ENCODE data around the gene SYT12. TPM values are rescaled to one million over a fixed set of nuclear protein-coding genes. Genes with fewer than 3 reads are reported as not detected.

The SYT12 gene
- total RNA-seq, 1 donor from 2014 or later = not detected

GRCh38 chr11:67034350-67034749 lies 11.4 kb downstream of the SYT12 start:
- Histone ChIP-seq H3K27ac (ENCODE audit: low read depth, low read length) (no peak overlapping the region), H3K9me3 (ENCODE audit: control insufficient read depth in 3 of 3, low read length in 3 of 3) (no peaks in the 10 kb centered on the region), H3K27me3 (ENCODE audit: control insufficient read depth in 3 of 3, insufficient read depth in 3 of 3, low read length in 3 of 3) (peaks cover 0 to 8% (median 3%) of the 10 kb centered on the region in 3 donors), H3K36me3 (ENCODE audit: control insufficient read depth in 3 of 3, insufficient read depth in 3 of 3, low read length in 3 of 3) (no peaks in the 10 kb centered on the region), H3K4me3 (ENCODE audit: low read length in 3 of 3) (no peak overlapping the region), H3K9ac (ENCODE audit: low read depth in 1 of 3, low read length in 3 of 3) (no peak overlapping the region), H3K4me1 (ENCODE audit: control insufficient read depth in 3 of 3, insufficient read depth in 3 of 3, low read length in 3 of 3) (peaks cover 0 to 7% (median 0%) of the 10 kb centered on the region in 3 donors)

GRCh38 chr11:67040147-67040546 lies 17.2 kb downstream of the SYT12 start:
- peaks cover 3 to 14% (median 7%) of the 10 kb centered on the region in 3 donors for H3K27me3 ChIP-seq (ENCODE audit: control insufficient read depth in 3 of 3, insufficient read depth in 3 of 3, low read length in 3 of 3)
- H3K27ac ChIP-seq (ENCODE audit: low read depth, low read length) = no peak overlapping the region
- H3K9ac ChIP-seq (ENCODE audit: low read depth in 1 of 3, low read length in 3 of 3) = no peak overlapping the region
- no peaks in the 10 kb centered on the region for H3K4me1 ChIP-seq (ENCODE audit: control insufficient read depth in 3 of 3, insufficient read depth in 3 of 3, low read length in 3 of 3)
- H3K36me3 ChIP-seq (ENCODE audit: control insufficient read depth in 3 of 3, insufficient read depth in 3 of 3, low read length in 3 of 3) = no peaks in the 10 kb centered on the region
- no peaks in the 10 kb centered on the region for H3K9me3 ChIP-seq (ENCODE audit: control insufficient read depth in 3 of 3, low read length in 3 of 3)
- no peak overlapping the region for H3K4me3 ChIP-seq (ENCODE audit: low read length in 3 of 3)

GRCh38 chr11:67041602-67042001 lies 18.7 kb downstream of the SYT12 start:
- Histone ChIP-seq H3K36me3 (ENCODE audit: control insufficient read depth in 3 of 3, insufficient read depth in 3 of 3, low read length in 3 of 3) (no peaks in the 10 kb centered on the region), H3K27me3 (ENCODE audit: control insufficient read depth in 3 of 3, insufficient read depth in 3 of 3, low read length in 3 of 3) (peaks cover 3 to 14% (median 7%) of the 10 kb centered on the region in 3 donors), H3K4me1 (ENCODE audit: control insufficient read depth in 3 of 3, insufficient read depth in 3 of 3, low read length in 3 of 3) (no peaks in the 10 kb centered on the region), H3K9me3 (ENCODE audit: control insufficient read depth in 3 of 3, low read length in 3 of 3) (no peaks in the 10 kb centered on the region), H3K9ac (ENCODE audit: low read depth in 1 of 3, low read length in 3 of 3) (no peak overlapping the region), H3K4me3 (ENCODE audit: low read length in 3 of 3) (no peak overlapping the region), H3K27ac (ENCODE audit: low read depth, low read length) (no peak overlapping the region)

DNA sequence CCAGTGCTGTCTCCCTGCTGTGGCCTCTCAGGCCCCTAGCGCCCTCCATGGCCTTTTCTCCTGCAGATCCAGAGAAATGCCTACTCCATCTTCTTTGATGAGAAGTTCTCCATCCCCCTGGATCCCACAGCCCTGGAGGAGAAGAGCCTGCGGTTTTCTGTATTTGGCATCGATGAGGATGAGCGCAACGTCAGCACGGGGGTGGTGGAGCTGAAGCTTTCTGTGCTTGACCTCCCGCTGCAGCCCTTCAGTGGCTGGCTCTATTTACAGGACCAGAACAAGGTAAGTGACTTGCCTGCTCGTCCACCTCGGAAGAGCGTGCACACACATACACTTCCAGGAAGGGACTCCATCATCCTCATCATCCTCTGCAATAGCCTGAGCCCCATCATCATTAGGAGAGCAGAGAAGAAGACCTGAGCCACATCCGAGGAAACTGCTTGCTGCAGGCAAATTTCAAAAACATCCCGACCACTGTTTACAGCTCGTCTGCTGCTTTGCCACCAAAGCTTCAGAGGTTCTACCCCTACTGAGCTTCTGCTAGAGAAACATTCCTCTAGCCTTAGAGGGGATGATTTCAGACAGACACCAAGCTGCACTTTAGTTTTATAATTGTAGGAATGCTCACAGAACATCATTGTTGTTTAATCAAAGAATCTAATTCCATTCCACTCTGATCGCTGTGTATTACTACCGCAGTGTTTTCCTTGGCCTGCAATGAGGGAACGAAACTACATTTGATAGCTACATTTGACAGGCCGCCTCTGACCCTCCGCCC lies 20.8 kb downstream of the SYT12 start:
- no peaks in the 10 kb centered on the region for H3K36me3 ChIP-seq (ENCODE audit: control insufficient read depth in 3 of 3, insufficient read depth in 3 of 3, low read length in 3 of 3)
- H3K4me1 ChIP-seq (ENCODE audit: control insufficient read depth in 3 of 3, insufficient read depth in 3 of 3, low read length in 3 of 3) = no peaks in the 10 kb centered on the region
- H3K4me3 ChIP-seq (ENCODE audit: low read length in 3 of 3) = no peak overlapping the region
- H3K27me3 ChIP-seq (ENCODE audit: control insufficient read depth in 3 of 3, insufficient read depth in 3 of 3, low read length in 3 of 3) = peaks cover 3 to 14% (median 7%) of the 10 kb centered on the region in 3 donors
- no peaks in the 10 kb centered on the region for H3K9me3 ChIP-seq (ENCODE audit: control insufficient read depth in 3 of 3, low read length in 3 of 3)
- H3K9ac ChIP-seq (ENCODE audit: low read depth in 1 of 3, low read length in 3 of 3) = no peak overlapping the region
- H3K27ac ChIP-seq (ENCODE audit: low read depth, low read length) = no peak overlapping the region

DNA sequence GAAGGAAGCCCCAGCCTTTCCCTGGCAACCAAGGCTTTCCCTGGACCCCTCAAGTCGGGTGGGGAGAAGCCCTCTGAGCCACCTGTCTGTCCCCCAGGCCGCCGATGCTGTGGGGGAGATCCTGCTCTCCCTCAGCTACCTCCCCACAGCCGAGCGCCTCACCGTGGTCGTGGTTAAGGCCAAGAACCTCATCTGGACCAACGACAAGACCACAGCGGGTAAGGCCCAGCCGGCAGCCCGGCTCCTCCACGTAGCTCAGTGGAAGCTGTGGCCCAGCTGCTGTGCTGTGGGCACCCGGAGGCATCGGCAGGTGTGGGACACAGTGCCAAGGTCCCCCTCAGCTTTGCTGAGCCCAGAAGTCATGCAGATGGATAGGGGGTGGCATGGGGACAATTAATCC lies 21.6 kb downstream of the SYT12 start:
- Histone ChIP-seq H3K36me3 (ENCODE audit: control insufficient read depth in 3 of 3, insufficient read depth in 3 of 3, low read length in 3 of 3) (no peaks in the 10 kb centered on the region), H3K4me3 (ENCODE audit: low read length in 3 of 3) (no peak overlapping the region), H3K9me3 (ENCODE audit: control insufficient read depth in 3 of 3, low read length in 3 of 3) (no peaks in the 10 kb centered on the region), H3K27ac (ENCODE audit: low read depth, low read length) (no peak overlapping the region), H3K4me1 (ENCODE audit: control insufficient read depth in 3 of 3, insufficient read depth in 3 of 3, low read length in 3 of 3) (no peaks in the 10 kb centered on the region), H3K9ac (ENCODE audit: low read depth in 1 of 3, low read length in 3 of 3) (no peak overlapping the region), H3K27me3 (ENCODE audit: control insufficient read depth in 3 of 3, insufficient read depth in 3 of 3, low read length in 3 of 3) (peaks cover 3 to 14% (median 7%) of the 10 kb centered on the region in 3 donors)

- H3K4me1 ChIP-seq (ENCODE audit: control insufficient read depth in 3 of 3, insufficient read depth in 3 of 3, low read length in 3 of 3) = no peaks in the 10 kb centered on the region
- H3K9ac ChIP-seq (ENCODE audit: low read depth in 1 of 3, low read length in 3 of 3) = no peak overlapping the region
- H3K27me3 ChIP-seq (ENCODE audit: control insufficient read depth in 3 of 3, insufficient read depth in 3 of 3, low read length in 3 of 3) = peaks cover 3 to 7% (median 7%) of the 10 kb centered on the region in 3 donors
- H3K4me3 ChIP-seq (ENCODE audit: low read length in 3 of 3) = no peak overlapping the region
- no peak overlapping the region for H3K27ac ChIP-seq (ENCODE audit: low read depth, low read length)
- no peaks in the 10 kb centered on the region for H3K9me3 ChIP-seq (ENCODE audit: control insufficient read depth in 3 of 3, low read length in 3 of 3)
- no peaks in the 10 kb centered on the region for H3K36me3 ChIP-seq (ENCODE audit: control insufficient read depth in 3 of 3, insufficient read depth in 3 of 3, low read length in 3 of 3)
Measured at GRCh38 chr11:67045314-67045713, 22.4 kb downstream of the SYT12 start.

DNA sequence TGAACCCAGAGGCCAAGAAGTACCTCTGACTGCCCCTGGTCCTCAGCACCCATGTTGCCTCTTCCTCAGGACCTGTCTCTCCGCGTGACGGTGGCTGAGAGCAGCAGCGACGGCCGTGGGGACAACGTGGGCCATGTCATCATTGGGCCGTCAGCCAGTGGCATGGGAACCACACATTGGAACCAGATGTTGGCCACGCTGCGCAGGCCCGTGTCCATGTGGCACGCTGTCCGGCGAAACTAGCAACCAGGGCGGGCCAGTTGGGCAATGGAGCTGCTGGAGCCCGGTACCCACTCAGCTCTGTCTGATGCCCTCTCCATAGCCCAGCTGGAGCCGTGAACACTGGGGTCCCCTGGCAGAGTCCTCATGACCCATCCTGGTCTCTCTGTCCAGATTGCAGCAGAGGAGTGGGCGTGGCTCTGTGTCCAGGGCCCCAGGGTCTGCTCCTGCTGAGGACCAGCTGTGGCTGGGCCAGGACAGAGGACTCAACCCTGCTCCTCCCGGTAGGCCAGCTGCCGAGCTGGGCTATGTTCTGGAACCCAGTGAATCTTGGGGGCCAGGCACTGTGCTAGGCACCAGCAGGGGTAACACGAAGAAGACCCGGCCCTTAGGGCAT lies 25.7 kb downstream of the SYT12 start:
- Histone ChIP-seq H3K4me3 (ENCODE audit: low read length in 3 of 3) (no peak overlapping the region), H3K4me1 (ENCODE audit: control insufficient read depth in 3 of 3, insufficient read depth in 3 of 3, low read length in 3 of 3) (no peaks in the 10 kb centered on the region)

GRCh38 chr11:67050139-67050538 lies 27.2 kb downstream of the SYT12 start:
- Histone ChIP-seq H3K27me3 (ENCODE audit: control insufficient read depth in 3 of 3, insufficient read depth in 3 of 3, low read length in 3 of 3) (peaks cover 0 to 7% (median 0%) of the 10 kb centered on the region in 3 donors), H3K4me1 (ENCODE audit: control insufficient read depth in 3 of 3, insufficient read depth in 3 of 3, low read length in 3 of 3) (peaks cover 0 to 10% (median 10%) of the 10 kb centered on the region in 3 donors), H3K9me3 (ENCODE audit: control insufficient read depth in 3 of 3, low read length in 3 of 3) (no peaks in the 10 kb centered on the region), H3K36me3 (ENCODE audit: control insufficient read depth in 3 of 3, insufficient read depth in 3 of 3, low read length in 3 of 3) (no peaks in the 10 kb centered on the region), H3K4me3 (ENCODE audit: low read length in 3 of 3) (no peak overlapping the region), H3K9ac (ENCODE audit: low read depth in 1 of 3, low read length in 3 of 3) (no peak overlapping the region), H3K27ac (ENCODE audit: low read depth, low read length) (no peak overlapping the region)

More for the DNA sequence above, 25.7 kb downstream of the SYT12 start:
- H3K9me3 ChIP-seq (ENCODE audit: control insufficient read depth in 3 of 3, low read length in 3 of 3) = no peaks in the 10 kb centered on the region
- H3K9ac ChIP-seq (ENCODE audit: low read depth in 1 of 3, low read length in 3 of 3) = no peak overlapping the region
- no peaks in the 10 kb centered on the region for H3K36me3 ChIP-seq (ENCODE audit: control insufficient read depth in 3 of 3, insufficient read depth in 3 of 3, low read length in 3 of 3)
- peaks cover 0 to 9% (median 0%) of the 10 kb centered on the region in 3 donors for H3K27me3 ChIP-seq (ENCODE audit: control insufficient read depth in 3 of 3, insufficient read depth in 3 of 3, low read length in 3 of 3)
- no peak overlapping the region for H3K27ac ChIP-seq (ENCODE audit: low read depth, low read length)

DNA sequence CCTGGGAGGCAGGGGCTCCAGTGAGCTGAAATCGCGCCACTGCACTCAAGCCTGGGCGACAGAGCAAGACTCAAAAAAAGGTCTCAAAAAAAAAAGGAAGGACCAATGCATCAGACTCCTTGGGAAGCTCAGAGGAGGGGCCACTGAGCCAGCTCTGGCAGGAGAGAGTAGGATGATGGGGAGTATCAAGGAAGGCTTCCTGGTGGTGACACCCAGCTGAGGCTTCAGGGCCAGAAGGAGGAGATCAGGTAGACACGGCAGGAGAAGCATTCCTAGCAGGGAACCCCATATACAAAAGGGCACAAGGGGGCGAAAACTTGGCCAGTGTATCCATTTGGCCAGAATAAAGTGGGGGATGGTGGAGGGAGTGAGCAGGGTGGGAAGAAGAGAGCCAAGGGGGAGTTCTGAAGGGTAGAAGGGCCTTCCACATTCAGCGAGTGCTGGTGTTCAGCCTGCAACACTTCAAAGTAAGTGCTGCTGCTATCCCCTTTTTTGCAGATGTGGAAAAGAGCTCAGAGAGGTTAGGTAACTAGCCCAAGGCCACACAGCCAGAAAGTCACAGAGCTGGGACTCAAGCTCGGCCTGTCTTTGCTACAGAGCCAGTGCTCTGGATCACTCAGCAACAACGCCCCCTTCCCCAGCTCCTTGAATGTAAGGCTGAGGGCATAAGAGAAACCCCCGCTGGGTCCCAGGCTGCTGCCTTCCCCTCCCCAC lies 28.4 kb downstream of the SYT12 start:
- no peak overlapping the region for H3K27ac ChIP-seq (ENCODE audit: low read depth, low read length)
- no peak overlapping the region for H3K4me3 ChIP-seq (ENCODE audit: low read length in 3 of 3)
- peaks cover 8 to 22% (median 22%) of the 10 kb centered on the region in 3 donors for H3K4me1 ChIP-seq (ENCODE audit: control insufficient read depth in 3 of 3, insufficient read depth in 3 of 3, low read length in 3 of 3)
- no peak overlapping the region for H3K9ac ChIP-seq (ENCODE audit: low read depth in 1 of 3, low read length in 3 of 3)
- H3K36me3 ChIP-seq (ENCODE audit: control insufficient read depth in 3 of 3, insufficient read depth in 3 of 3, low read length in 3 of 3) = no peaks in the 10 kb centered on the region
- peaks cover 0 to 7% (median 0%) of the 10 kb centered on the region in 3 donors for H3K27me3 ChIP-seq (ENCODE audit: control insufficient read depth in 3 of 3, insufficient read depth in 3 of 3, low read length in 3 of 3)
- no peaks in the 10 kb centered on the region for H3K9me3 ChIP-seq (ENCODE audit: control insufficient read depth in 3 of 3, low read length in 3 of 3)
